ENCODE data around the gene KAZN. TPM values are rescaled to one million over a fixed set of nuclear protein-coding genes. Genes with fewer than 3 reads are reported as not detected.

Gene KAZN
- total RNA-seq, 1 donor from 2014 or later = 7.9 TPM

DNA sequence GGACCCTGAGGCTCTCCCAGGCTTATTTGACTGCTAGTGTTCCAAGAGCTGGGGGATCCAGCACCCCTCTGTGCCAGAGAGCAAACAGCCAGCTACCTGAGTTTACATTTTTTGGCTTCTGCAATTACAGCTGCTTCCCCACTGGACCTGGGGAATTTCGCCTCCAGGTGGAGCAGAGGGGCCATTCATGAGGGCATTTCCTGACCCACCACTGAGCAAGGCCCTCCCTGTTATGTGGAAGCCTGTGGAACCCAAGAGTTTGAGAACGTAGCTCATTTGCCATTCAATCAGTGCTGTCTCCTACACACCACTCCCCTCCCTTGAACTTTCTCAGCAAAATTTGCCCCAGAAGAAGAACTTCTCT lies 512.4 kb downstream of the KAZN start:
- no peak overlapping the region for H3K27ac Mint-ChIP-seq (ENCODE audit: unreplicated experiment)
- H3K4me1 Mint-ChIP-seq (ENCODE audit: low read depth, unreplicated experiment) = peaks cover 5% of the 10 kb centered on the region
- peaks cover 3% of the 10 kb centered on the region for H3K27me3 Mint-ChIP-seq (ENCODE audit: unreplicated experiment)
- no peaks in the 10 kb centered on the region for H3K36me3 Mint-ChIP-seq (ENCODE audit: unreplicated experiment)
- no peak for DNase-seq
- TF ChIP-seq CTCF (IDR thresholded peaks at IDR 0.05; ENCODE audit: partially characterized antibody, unreplicated experiment) = no peak
- H3K9me3 Mint-ChIP-seq (ENCODE audit: unreplicated experiment) = no peaks in the 10 kb centered on the region
- H3K4me3 Mint-ChIP-seq (ENCODE audit: unreplicated experiment) = no peak overlapping the region

DNA sequence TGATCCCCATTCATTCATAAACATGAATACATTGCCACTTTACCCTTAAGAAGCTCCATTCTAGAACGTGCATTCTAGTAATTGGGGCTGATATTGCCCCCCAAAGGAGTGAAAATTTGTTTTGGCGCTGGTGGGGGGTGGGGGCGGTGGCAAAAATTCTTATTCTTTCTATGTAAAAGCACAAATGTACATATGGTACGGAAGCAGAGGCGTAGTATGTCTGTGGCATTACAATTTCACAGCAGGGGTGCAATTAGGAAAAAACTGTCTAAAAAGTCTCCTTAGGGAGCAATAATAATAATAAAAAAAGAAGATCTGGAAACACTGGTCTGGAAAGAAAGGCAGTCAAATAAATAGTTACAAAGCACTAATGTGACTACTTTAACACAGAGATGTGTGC lies 514.7 kb downstream of the KAZN start:
- no peaks in the 10 kb centered on the region for H3K9me3 Mint-ChIP-seq (ENCODE audit: unreplicated experiment)
- peaks cover 3% of the 10 kb centered on the region for H3K27me3 Mint-ChIP-seq (ENCODE audit: unreplicated experiment)
- DNase-seq = no peak

DNA sequence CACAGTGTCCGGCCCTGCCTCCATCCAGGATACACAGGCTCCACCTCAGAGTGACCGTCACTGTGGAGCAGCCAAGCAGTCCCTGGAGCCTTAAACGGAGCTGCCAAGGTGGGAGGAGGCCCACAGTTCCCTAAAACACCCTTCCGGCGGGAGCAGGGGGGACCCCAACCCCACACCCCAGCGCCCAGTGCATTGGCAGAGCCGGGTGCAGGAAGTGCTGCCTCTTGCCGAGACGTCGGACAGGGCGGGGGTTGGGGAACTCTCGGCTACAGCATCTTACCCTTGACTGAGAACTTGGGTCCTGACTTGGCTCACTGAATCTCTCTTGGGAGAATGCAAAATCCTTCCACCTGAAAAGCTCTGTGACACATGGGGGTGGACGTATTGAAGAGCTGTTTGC lies 516.4 kb downstream of the KAZN start:
- H3K36me3 Mint-ChIP-seq (ENCODE audit: unreplicated experiment) = no peaks in the 10 kb centered on the region
- no peaks in the 10 kb centered on the region for H3K9me3 Mint-ChIP-seq (ENCODE audit: unreplicated experiment)
- no peak for TF ChIP-seq CTCF (IDR thresholded peaks at IDR 0.05; ENCODE audit: partially characterized antibody, unreplicated experiment)
- H3K4me1 Mint-ChIP-seq (ENCODE audit: low read depth, unreplicated experiment) = peaks cover 5% of the 10 kb centered on the region
- peaks cover 7% of the 10 kb centered on the region for H3K27me3 Mint-ChIP-seq (ENCODE audit: unreplicated experiment)
- no peak overlapping the region for H3K27ac Mint-ChIP-seq (ENCODE audit: unreplicated experiment)
- no peak overlapping the region for H3K4me3 Mint-ChIP-seq (ENCODE audit: unreplicated experiment)
- no peak for DNase-seq

More for the DNA sequence above, 514.7 kb downstream of the KAZN start:
- Mint-ChIP-seq H3K4me1 (ENCODE audit: low read depth, unreplicated experiment) (peaks cover 5% of the 10 kb centered on the region), H3K27ac (ENCODE audit: unreplicated experiment) (no peak overlapping the region), H3K36me3 (ENCODE audit: unreplicated experiment) (no peaks in the 10 kb centered on the region), H3K4me3 (ENCODE audit: unreplicated experiment) (no peak overlapping the region)
- no peak for TF ChIP-seq CTCF (IDR thresholded peaks at IDR 0.05; ENCODE audit: partially characterized antibody, unreplicated experiment)

- Mint-ChIP-seq H3K27me3 (ENCODE audit: unreplicated experiment) (peaks cover 7% of the 10 kb centered on the region), H3K36me3 (ENCODE audit: unreplicated experiment) (no peaks in the 10 kb centered on the region), H3K9me3 (ENCODE audit: unreplicated experiment) (no peaks in the 10 kb centered on the region), H3K4me1 (ENCODE audit: low read depth, unreplicated experiment) (peaks cover 5% of the 10 kb centered on the region), H3K27ac (ENCODE audit: unreplicated experiment) (no peak overlapping the region), H3K4me3 (ENCODE audit: unreplicated experiment) (no peak overlapping the region)
- DNase-seq = no peak
- TF ChIP-seq CTCF (IDR thresholded peaks at IDR 0.05; ENCODE audit: partially characterized antibody, unreplicated experiment) = no peak
These were observed 517.3 kb downstream of the KAZN start for GRCh38 chr1:15115542-15116330.

DNA sequence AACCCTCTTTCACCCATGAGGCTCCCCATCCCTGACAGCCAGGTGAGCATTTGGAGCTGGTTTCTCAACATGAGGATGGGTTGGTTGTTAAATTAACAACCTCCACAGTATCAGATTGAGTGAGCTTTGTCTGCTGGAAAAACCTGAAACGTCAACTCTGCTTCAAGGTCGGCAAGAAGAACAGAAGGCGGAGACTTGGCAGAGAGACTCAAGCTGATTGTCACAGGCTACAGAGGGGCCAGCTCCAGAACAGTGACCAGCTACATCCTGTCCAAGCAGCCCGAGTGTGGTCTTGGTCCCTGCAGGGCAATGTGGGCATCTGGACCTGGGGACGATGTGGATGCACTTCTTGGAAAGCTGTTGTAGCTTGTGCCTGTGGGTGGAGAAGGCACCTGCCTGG lies 518.5 kb downstream of the KAZN start:
- no peaks in the 10 kb centered on the region for H3K36me3 Mint-ChIP-seq (ENCODE audit: unreplicated experiment)
- DNase-seq = no peak
- H3K4me1 Mint-ChIP-seq (ENCODE audit: low read depth, unreplicated experiment) = peaks cover 4% of the 10 kb centered on the region
- no peaks in the 10 kb centered on the region for H3K9me3 Mint-ChIP-seq (ENCODE audit: unreplicated experiment)
- H3K27ac Mint-ChIP-seq (ENCODE audit: unreplicated experiment) = no peak overlapping the region
- no peak overlapping the region for H3K4me3 Mint-ChIP-seq (ENCODE audit: unreplicated experiment)
- no peak for TF ChIP-seq CTCF (IDR thresholded peaks at IDR 0.05; ENCODE audit: partially characterized antibody, unreplicated experiment)
- peaks cover 6% of the 10 kb centered on the region for H3K27me3 Mint-ChIP-seq (ENCODE audit: unreplicated experiment)
